Measurements from ENCODE around the gene TAF1L. TPM values are rescaled to one million over a fixed set of nuclear protein-coding genes. Genes with fewer than 3 reads are reported as not detected.
A peak's percentile ranks its signal among the peaks of the same experiment; 100 is the strongest.

Gene TAF1L
- total RNA-seq, 2 donors from 2014 or later: not detected

DNA sequence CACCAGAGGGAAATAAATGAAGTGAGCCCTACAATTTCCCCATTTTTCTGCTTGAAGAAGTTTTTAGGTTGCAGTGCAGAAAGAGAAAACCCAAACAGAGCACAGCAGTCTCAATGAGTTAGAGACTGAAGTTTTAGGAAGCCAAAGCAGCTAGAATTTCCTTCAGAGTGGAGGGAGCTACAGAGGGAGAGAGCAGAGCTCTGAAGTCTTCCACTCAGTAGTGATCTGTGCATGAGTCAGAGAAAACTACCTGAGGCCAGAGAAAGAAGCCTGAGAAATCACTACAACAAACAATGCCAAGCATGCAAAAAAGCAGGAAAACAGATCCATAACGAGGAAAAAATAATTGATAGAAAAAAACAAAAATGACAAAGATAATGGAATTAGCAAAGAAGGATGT, 44.6 kb downstream of the TAF1L start:
- DNase-seq (no peak), ATAC-seq (no peak)
- intact Hi-C loops (cut with DNase I, micrococcal nuclease): no loop called here

DNA sequence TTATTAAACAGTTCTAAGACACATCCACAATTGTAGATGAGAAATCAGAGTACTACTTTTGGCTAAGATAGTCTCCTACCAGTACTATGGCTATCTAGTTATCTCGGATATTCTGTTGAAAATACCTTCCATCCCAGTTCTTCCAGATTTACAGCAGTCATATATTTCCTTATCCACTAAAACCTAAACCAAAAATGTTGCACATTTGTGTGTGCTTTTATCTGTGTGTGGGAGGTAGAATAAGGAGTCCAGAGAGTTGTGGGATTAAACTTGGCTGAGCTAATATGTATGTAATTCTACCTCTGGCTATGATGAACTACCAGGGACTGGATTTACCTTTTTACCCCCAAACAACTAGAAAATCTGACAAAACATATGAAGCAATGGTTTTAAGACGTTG, 45.0 kb downstream of the TAF1L start:
- intact Hi-C loops (cut with DNase I, micrococcal nuclease): no loop called here
- ATAC-seq (no peak), DNase-seq (no peak)

DNA sequence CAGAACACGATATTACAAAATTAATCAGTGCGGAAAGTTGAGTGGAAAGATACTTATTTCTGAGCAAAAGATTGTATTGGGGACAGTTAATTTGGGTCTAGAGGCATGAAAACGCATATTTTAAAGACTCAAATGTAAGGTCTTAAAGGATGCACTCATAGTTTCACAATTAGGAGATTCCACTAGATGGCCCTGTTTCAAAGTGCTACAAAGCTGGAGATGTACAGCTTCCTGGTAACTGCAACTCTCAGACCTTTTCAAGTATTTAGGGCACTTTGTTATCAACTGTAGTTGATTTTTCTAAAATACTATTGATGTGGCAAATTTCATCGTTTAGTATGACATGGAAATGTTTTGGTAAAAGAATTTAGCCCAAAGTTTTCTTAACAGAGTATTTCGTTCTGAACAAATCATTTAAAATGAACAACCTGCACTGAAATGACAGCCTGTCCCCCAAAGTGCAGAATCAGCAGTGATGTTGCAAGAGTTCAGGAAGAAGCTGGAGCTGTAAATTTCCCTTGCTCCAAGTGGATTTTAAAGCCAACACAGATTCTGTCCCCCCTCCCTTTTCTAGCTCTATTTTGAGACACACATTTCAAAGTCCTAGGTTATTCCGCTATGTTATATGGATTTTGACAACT, 46.3 kb downstream of the TAF1L start:
- ATAC-seq: peak; percentile 51
- no peak for DNase-seq
- intact Hi-C loops (cut with DNase I, micrococcal nuclease): loop anchor here in 1 of 2 donors (5.0 kb wide), 1 partner anchor 378 kb away; no protein-coding TSS in a partner anchor

DNA sequence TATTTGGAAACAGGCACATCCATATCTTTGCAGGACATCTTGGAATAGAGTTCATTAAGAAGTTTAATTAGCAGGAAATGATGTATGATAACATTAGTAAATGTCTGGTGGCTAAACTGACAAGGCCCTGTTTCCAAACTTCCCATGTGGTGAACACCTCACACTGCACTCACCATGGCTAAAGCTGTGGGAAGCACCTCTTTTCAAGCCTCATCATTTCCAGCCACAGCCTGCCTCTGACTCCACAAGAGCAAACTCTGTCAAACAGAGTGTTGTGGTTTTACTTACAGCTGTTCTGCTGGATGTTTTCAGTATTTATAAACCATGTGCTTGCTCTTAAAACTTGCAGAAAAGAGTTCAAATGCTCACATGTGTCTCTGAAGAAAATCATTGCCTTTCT, 47.6 kb downstream of the TAF1L start:
- DNase-seq (no peak), ATAC-seq (no peak)
- intact Hi-C loops (cut with DNase I, micrococcal nuclease): loop anchor here in 1 of 2 donors (5.0 kb wide), 1 partner anchor 379 kb away; no protein-coding TSS in a partner anchor

DNA sequence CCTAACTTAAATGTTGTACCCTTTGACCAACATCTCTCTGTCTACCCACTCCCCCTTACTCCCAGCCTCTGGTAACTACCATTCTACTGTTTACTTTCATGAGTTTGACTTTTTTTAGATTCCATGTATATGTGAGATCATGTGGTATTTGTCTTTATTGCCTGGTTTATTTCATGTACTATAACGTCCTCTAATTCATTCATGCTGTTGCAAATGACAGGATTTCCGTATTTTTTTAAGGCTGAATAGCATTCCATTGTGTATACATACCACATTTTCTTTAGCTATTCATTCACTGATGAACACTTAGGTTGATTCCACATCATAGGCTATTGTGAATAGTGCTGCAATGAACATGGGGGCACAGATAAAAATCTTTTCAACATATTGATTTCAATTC, 50.7 kb downstream of the TAF1L start:
- intact Hi-C loops (cut with DNase I, micrococcal nuclease): loop anchor here in 1 of 2 donors (5.0 kb wide), 1 partner anchor 383 kb away; no protein-coding TSS in a partner anchor
- DNase-seq (no peak), ATAC-seq (no peak)

DNA sequence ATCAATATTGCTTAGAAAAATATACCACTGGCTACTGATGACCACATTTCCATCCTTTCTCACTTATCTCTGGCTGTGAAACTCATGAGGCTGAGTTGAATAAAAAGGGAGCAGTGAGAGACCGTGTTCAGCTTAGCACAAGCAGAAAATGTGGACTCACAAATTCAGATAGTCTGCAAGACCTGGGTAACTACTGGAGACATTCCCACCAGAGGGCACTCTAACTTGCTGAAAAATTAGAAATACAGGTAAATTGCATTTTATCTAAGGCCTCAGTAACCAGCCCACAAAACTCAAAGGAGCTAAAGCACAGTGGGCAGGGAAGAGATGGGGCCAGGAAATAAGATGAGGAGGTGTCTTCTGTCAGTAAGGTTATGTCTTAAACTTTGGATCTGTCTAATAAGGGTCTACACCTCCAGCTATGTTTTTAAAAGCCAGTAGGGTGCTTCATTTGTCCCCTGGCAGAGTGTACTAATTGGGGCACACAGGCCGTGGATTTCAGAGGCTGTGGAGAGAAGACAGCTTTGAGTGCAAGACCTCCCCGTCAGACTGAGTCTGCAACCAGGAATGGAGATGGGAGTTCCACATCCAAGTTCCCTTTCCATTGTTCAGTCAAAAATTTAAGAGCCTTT, 53.8 kb downstream of the TAF1L start:
- ATAC-seq (peak; percentile 37), DNase-seq (no peak)
- intact Hi-C loops (cut with DNase I, micrococcal nuclease): loop anchor here in 1 of 2 donors (2.0 kb wide), 1 partner anchor 205 kb away; no protein-coding TSS in a partner anchor

DNA sequence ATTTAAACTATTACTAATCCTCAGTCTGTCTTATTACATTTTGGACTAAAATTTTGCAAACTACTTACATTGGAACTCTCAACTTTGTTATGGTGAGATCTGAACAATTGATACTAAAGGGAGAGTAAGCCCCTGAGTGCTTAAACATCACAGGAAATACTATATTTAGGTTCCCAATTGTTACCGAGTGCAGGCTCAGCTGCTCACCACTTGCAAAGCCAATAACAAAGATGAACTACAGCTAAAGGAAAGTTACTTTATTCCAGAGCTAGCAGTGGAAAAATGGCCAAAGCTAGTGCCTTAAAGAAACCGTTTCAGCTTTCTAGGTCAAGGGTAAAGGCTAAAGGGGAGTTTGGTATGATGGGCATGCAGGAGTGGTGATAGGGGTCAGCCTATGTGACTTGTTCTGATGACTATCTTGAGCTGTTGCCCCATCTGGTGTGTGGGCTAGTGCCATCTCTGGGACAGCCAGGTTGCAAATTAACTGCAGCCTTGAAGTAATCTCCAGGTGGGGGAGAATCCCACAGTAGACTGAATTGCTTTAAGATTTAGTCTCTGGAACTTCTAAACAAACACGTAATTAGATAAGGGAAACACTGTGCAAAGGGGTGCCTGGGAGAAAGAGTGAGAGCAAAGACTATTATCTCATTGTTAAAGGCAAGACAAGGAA, 54.7 kb downstream of the TAF1L start:
- DNase-seq (no peak), ATAC-seq (no peak)
- intact Hi-C loops (cut with DNase I, micrococcal nuclease): loop anchor here in 1 of 2 donors (2.0 kb wide), 1 partner anchor 204 kb away; no protein-coding TSS in a partner anchor

DNA sequence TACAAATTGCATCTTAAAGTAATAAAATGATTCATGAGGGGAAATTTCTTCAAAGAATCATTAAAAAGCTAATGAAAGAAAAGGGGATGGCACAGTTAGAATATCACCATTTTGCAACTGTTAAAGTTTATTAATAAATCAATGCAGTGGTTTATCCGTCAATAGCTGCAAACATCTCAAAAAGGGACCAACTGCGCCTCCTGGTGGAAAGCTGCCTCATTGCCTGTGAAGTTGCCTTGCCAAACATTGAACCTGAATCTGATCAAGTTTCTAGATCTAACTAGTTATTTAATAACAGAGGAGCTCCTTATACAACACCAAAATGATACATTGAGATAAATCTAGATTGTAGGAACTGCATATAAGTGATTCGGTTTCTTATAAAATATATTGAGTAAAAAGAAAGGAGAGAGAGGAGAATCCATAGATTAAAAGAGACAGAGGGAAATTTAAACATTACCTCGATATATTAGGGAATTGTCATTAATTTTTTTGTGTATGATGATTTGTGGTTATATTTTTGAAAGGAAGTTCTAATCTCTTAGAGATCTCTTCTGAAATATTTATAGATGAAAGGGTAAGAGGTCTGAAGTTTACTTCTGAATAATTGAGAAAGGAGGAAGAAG, 55.6 kb downstream of the TAF1L start:
- ATAC-seq (peak; percentile 63), DNase-seq (peak; percentile 42 to 81)
- intact Hi-C loops (cut with DNase I, micrococcal nuclease): loop anchor here (2.0 to 10.0 kb wide), 2 partner anchors 203 to 205 kb away; no protein-coding TSS in a partner anchor

Other genes starting within 250 kb of the TAF1L start
- 10 to 100 TPM in 1 of 2 donors, 1 to 10 TPM in 1; 7.2 to 24.7 TPM for gene RIGI, start 109.5 kb downstream of the TAF1L start, total RNA-seq
- gene SMIM27, start 83.3 kb downstream of the TAF1L start, total RNA-seq: 10 to 100 TPM in 1 of 2 donors, 1 to 10 TPM in 1; 8.8 to 11.2 TPM
- gene TOPORS, start 83.1 kb downstream of the TAF1L start, total RNA-seq: 10 to 100 TPM; 12.3 to 15.3 TPM
- gene NDUFB6, start 62.5 kb downstream of the TAF1L start, total RNA-seq: 10 to 100 TPM; 44.2 to 62.9 TPM
- gene TMEM215, start 147.9 kb upstream of the TAF1L start, total RNA-seq: under 1 TPM in 1 of 2 donors, not detected in 1; 0.06 TPM